NCI-H2081 treated with DMSO at 0.1 percent for 48 hours (cell line): ENCODE results near the gene LRP10.
"Not testable (repeated sequence)": the region's sequence is repeated elsewhere in the genome, so short reads cannot be mapped to it uniquely, and the experiment has no call there.

Experiments
- DNase-seq: peaks from one replicate; lab custom pipeline; 2025; lab: John Stamatoyannopoulos, UW

LRP10 gene

GRCh38 chr14:22843123-22843925, 28.2 kb upstream of the LRP10 start:
- DNase-seq, result no peak

DNA sequence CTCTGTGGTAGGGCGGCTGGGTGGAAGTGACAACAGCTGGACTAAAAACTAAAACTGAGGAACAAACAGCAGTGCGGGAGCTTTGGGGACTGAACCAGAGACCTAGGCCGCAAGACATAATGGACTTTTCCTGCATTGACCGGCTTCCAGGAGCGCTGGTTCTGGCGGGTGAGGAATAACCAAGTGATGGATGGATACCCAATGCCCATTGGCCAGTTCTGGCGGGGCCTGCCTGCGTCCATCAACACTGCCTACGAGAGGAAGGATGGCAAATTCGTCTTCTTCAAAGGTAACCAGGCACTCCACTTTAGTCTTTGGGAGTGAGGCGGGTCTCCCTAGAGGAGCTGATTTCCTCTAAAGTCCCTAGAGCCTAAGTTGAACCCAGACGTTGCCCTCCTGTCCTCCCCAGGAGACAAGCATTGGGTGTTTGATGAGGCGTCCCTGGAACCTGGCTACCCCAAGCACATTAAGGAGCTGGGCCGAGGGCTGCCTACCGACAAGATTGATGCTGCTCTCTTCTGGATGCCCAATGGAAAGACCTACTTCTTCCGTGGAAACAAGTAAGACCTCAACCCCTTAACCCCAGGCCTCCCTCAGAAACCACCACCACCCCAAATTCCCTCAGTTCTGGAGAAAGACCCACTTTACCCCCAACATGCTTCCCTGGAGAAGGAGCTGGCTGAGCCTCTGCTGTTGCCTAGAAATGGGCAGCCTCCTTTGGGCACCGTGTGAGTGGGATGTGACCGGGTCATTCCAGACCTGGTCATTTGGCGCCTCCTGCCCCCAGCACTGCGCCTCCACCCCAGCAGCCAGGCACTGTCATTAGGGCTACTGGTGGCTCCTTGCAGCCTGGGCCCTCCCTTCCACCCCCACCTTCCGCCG, 27.1 kb upstream of the LRP10 start:
- DNase-seq, result no peak

- no peak for DNase-seq
Observed at GRCh38 chr14:22845103-22845394, 26.5 kb upstream of the LRP10 start.

- no peak for DNase-seq
Observed at GRCh38 chr14:22845821-22846625, 25.5 kb upstream of the LRP10 start.

- DNase-seq, result no peak
Observed at GRCh38 chr14:22846811-22847307, 24.7 kb upstream of the LRP10 start.

GRCh38 chr14:22847661-22848341, 23.7 kb upstream of the LRP10 start:
- DNase-seq, result no peak

DNA sequence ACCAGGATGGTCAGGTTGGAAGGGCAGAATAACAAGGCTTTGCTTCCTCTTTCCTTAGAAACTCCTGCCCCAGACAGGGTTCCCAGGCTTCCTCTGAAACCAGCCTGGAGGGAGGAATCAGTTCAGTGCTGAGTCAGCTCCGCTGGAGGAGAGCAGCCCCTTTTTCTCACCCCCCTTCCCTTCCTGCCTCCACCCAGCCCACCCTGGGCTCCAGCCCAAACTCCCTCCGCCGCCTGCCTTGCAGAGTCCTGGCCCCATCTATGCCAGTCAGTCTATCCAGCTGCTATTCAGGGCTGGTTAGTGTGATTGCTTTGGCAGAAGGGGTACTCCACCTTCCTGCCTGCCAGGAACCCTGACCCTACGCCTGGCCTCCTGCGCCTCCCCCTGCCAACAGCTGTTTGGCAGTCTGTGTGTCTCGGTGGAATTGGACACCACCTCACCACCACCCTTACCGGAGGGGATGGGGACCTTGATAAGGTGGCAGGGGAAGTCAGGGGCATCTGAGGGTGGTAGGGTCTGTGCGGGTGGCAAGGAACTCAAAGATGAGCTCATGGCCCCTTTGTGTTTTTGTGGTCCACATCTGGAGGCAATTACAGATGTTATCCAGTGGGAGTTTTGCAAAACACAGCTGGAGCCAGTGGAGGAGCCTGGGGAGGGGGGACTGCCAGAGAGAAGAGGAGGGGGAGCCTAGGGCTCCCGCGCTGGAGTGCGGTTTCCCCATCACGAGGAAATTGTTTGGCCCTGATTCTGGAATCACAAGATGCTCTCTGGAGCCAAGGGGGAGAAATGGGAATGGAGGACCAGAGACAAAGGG, 23.0 kb upstream of the LRP10 start:
- DNase-seq, result no peak

DNA sequence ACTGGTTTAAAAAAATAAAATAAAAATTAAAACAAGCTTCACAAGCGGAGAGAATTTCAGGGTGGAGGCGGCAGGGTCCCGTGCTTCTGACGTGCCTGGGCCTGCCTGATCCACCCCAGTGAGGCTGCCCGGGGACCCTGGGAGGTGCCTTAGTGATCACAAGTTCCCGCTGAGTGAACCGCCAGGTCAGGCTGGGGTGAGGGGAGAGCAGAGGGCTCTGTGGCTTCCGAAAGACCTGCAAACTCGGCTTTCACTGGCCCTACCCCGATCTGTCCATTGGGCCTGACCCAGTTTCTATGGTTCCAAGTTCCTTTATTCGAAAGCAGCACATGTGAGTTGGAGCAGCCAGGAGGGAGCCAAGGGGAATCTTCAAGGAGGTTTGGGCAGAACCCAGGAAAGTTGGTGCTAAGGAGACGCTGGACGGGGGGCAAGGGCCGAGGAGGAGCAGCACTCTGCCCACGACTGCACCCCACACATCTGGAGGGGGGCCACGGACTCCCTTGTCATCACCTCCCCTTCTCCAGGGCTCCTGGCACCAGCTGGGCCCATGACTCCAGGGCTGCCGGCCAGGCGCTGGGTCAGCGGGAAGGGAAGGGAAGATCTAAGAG, 22.2 kb upstream of the LRP10 start:
- DNase-seq, result no peak

GRCh38 chr14:22850944-22851764, 20.4 kb upstream of the LRP10 start:
- no peak for DNase-seq

- not testable (repeated sequence) for DNase-seq
Observed at GRCh38 chr14:22852178-22852577, 19.4 kb upstream of the LRP10 start.

- DNase-seq, result no peak
Observed at GRCh38 chr14:22852599-22852939, 19.0 kb upstream of the LRP10 start.

DNA sequence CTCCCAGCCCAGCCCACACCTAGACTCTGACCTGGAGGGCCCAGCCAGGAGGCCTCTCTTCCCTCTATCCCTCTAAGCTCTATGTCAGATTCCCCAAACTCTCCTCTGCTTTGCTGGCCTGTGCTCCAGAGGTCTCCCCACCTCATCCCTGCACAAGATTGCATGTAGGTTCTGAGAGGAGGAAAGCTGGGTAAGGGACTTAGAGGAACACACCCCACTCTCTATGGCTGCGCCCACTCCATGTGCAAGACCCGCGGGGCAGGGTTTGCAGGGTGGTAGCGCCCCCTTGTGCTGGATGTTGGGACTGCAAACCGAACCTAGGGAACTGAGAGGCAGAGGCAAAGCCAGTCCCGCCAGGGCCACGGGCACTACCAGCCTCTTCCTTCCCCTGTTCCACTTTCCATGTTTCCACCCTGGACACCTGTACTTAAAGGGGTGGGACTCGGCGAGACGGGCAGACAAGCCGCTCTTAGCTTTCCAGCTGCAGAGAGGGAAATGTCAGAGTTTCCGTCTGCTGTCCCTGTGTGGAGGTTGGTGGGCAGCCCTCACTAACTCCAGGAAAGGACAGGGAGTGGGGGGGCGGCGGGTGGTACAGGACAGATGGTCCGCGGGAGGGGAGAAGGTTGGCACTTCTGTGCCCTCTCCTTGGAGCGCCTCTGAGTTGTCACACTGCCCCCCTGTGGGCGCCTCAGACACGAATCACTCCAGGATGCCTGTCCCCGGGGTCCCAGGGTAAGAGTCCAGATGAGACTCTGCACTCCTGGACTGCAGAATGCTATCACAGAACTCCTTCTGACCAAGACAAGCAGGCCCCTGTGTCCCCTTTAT, 18.4 kb upstream of the LRP10 start:
- DNase-seq, result no peak

GRCh38 chr14:22854296-22854695, 17.2 kb upstream of the LRP10 start:
- not testable (repeated sequence) for DNase-seq

GRCh38 chr14:22854963-22855724, 16.4 kb upstream of the LRP10 start:
- no peak for DNase-seq

DNA sequence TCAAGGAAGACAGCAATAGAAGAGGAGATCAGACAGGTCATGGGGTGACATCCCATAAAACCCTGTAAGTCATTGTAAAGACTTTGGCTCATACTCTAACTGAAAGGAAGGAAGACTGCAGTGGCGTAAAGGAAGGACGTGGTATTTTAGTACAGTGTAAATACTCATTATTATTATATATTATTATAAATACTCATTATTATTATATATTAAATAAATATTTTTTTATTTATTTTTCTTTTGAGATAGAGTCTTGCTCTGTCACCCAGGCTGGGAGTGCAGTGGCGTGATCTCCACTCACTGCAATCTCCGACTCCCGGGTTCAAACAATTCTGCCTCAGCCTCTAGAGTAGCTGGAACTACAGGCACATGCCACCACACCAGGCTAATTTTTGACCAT, 15.1 kb upstream of the LRP10 start:
- no peak for DNase-seq

GRCh38 chr14:22860377-22860776, 11.2 kb upstream of the LRP10 start:
- DNase-seq, result not testable (repeated sequence)

- DNase-seq, result no peak
Observed at GRCh38 chr14:22861651-22862050, 9.9 kb upstream of the LRP10 start.

- DNase-seq, result no peak
Observed at GRCh38 chr14:22864979-22865378, 6.6 kb upstream of the LRP10 start.
